ENCODE results near the gene SMARCAL1. TPM values are rescaled to one million over a fixed set of nuclear protein-coding genes. Genes with fewer than 3 reads are reported as not detected.
A peak's percentile ranks its signal among the peaks of the same experiment; 100 is the strongest.

SMARCAL1 gene
- total RNA-seq (2022) (24.6 and 25.4 TPM in 2 replicates), Bru-seq, nascent RNA (percentile 64 among the genes with signal in this experiment), BruChase-seq, experiment 1, labeled RNA remaining after a 6-hour chase (percentile 62 among the genes with signal in this experiment), BruChase-seq, experiment 2, labeled RNA remaining after a 2-hour chase (percentile 62 among the genes with signal in this experiment)
- long read RNA-seq, transcript SMARCAL1-202 (18 exons, 3,056 nt) = major isoform, 5 of 53 reads
- long read RNA-seq, transcript SMARCAL1-201 (18 exons, 3,271 nt) = major isoform, 5 of 53 reads
- long read RNA-seq, partial matches to known transcripts = 34 of 53 reads
- long read RNA-seq, other reads (novel, unspliced or antisense) = 9 of 53 reads

DNA sequence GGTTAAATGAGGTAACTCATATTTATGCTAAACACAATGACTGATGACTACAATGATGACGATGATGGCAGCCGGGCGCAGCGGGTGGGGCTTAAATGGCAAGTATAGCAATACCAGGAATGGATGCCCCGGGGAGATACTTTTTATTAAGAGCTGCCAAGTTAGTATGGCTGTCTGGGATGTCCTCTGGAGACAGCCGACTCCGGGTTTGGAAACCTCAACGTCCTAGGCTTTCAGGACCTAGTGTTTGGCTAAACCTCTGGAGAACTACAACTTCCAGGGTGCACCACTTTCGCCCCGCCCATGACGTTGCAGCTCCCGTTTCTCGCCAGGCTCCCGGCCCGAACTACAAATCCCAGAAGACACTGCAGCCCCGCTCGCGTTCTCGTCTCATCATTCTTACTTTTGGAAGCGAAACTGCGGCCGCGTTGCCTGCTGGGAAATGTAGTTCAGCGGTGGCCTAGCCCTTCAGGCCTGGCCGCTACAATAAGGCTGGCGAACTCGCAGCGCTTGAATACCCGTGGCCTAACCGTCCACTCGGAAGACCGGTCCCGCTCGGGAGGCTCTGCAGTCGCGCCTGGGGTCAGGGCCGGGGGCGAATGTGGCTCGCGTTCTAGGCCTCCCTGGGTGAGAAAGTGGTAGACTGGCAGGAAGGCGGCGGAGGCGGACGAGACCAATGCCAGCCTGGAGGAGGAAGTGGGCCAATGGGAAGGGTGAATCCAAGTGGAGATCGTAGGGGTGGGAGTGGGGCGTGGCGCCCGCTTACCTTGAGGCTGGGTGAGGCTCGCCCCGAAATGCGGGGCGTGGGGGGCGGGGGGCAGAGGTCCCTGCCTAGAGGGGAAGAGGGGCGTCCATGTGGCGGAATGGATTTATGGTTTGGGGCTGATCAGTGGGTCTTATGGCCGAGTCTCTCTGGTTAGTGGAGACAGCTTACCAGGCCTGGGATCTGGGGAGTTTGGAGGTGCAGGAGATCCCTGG, at the start of gene SMARCAL1:
Gene SMARCAL1 (plus strand): TSS at position 463 of the 978 bp plus-strand sequence. CDS start 2,221 bp downstream, outside the sequence.
- peaks cover 19% of the 10 kb centered on the region for H3K27me3 Mint-ChIP-seq (ENCODE audit: unreplicated experiment)
- peaks cover 8% of the 10 kb centered on the region for H3K4me1 Mint-ChIP-seq (ENCODE audit: low read depth, unreplicated experiment)
- TF ChIP-seq, protein P1, sequence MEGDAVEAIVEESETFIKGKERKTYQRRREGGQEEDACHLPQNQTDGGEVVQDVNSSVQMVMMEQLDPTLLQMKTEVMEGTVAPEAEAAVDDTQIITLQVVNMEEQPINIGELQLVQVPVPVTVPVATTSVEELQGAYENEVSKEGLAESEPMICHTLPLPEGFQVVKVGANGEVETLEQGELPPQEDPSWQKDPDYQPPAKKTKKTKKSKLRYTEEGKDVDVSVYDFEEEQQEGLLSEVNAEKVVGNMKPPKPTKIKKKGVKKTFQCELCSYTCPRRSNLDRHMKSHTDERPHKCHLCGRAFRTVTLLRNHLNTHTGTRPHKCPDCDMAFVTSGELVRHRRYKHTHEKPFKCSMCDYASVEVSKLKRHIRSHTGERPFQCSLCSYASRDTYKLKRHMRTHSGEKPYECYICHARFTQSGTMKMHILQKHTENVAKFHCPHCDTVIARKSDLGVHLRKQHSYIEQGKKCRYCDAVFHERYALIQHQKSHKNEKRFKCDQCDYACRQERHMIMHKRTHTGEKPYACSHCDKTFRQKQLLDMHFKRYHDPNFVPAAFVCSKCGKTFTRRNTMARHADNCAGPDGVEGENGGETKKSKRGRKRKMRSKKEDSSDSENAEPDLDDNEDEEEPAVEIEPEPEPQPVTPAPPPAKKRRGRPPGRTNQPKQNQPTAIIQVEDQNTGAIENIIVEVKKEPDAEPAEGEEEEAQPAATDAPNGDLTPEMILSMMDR (IDR thresholded peaks at IDR 0.05; ENCODE audit: unreplicated experiment) = no peak
- H3K9me3 Mint-ChIP-seq (ENCODE audit: low read depth, unreplicated experiment) = no peaks in the 10 kb centered on the region
- BruUV-seq (replicated peaks) = TSS peak; percentile 49
- CTCF ChIA-PET = interaction anchor here (0.6 to 0.9 kb wide), 3 partner anchors 9 to 1855 kb away, joined by 3 read pairs; no protein-coding TSS in a partner anchor
- H3K27ac Mint-ChIP-seq (ENCODE audit: unreplicated experiment) = peak within 1 kb of the TSS; percentile 91
- peaks cover 17% of the 10 kb centered on the region for H3K36me3 Mint-ChIP-seq (ENCODE audit: insufficient read depth, unreplicated experiment)
- intact Hi-C loops (cut with micrococcal nuclease; ENCODE audit: unreplicated experiment) = no loop called here
- H3K4me3 Mint-ChIP-seq (ENCODE audit: low read depth, unreplicated experiment) = peak within 1 kb of the TSS; percentile 94
- peak; percentile 97 for DNase-seq

DNA sequence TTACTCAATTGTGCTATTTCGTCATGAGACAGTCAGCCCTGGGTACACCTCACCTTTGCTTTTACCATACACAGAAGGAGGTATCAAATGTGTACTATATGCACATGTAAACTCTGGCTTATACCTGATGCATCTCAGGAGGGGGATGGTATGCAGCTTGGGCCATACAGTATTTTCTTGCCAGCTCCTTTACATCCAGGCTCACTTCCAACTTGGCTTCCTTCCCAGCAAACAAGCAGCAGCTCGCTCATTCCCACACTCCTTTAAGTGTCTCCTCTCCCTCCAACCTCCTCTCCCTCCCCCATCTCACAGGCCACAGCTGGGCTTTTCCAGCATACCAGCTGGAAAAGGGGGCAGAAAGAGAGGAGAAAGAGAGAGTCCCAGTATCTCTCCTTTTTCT, 49.6 kb upstream of the SMARCAL1 start:
- TF ChIP-seq, protein P1 (IDR thresholded peaks at IDR 0.05; ENCODE audit: unreplicated experiment) = no peak
- BruUV-seq (replicated peaks) = no TSS peak
- intact Hi-C loops (cut with micrococcal nuclease; ENCODE audit: unreplicated experiment) = no loop called here
- H3K27ac Mint-ChIP-seq (ENCODE audit: unreplicated experiment) = no peak overlapping the region
- no peaks in the 10 kb centered on the region for H3K9me3 Mint-ChIP-seq (ENCODE audit: low read depth, unreplicated experiment)
- no peaks in the 10 kb centered on the region for H3K36me3 Mint-ChIP-seq (ENCODE audit: insufficient read depth, unreplicated experiment)
- H3K4me3 Mint-ChIP-seq (ENCODE audit: low read depth, unreplicated experiment) = no peak overlapping the region
- DNase-seq = no peak
- CTCF ChIA-PET = no interaction called here
- H3K4me1 Mint-ChIP-seq (ENCODE audit: low read depth, unreplicated experiment) = no peaks in the 10 kb centered on the region
- H3K27me3 Mint-ChIP-seq (ENCODE audit: unreplicated experiment) = peaks cover 100% of the 10 kb centered on the region

DNA sequence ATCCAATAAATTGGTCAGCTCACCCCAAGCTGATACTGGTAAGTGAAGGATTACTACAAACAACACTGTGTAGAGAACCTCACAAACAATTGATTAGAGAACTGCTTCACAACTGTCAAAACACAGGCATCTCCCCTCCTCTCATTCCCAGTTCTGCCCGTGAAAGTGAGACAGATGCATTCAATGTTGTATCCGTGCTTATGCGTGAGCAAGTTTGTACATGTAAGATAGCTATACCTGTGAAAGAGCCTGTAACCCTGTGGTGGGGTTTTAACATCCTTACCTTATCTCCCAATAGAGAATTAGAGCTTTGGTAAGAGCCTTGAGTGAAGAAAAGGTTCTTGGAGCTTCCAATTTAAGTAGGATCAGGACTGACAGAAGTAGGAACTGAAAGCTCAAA, 49.1 kb upstream of the SMARCAL1 start:
- Mint-ChIP-seq H3K4me1 (ENCODE audit: low read depth, unreplicated experiment) (no peaks in the 10 kb centered on the region), H3K27me3 (ENCODE audit: unreplicated experiment) (peaks cover 100% of the 10 kb centered on the region), H3K9me3 (ENCODE audit: low read depth, unreplicated experiment) (no peaks in the 10 kb centered on the region), H3K36me3 (ENCODE audit: insufficient read depth, unreplicated experiment) (no peaks in the 10 kb centered on the region), H3K4me3 (ENCODE audit: low read depth, unreplicated experiment) (no peak overlapping the region), H3K27ac (ENCODE audit: unreplicated experiment) (no peak overlapping the region)
- intact Hi-C loops (cut with micrococcal nuclease; ENCODE audit: unreplicated experiment) = no loop called here
- no TSS peak for BruUV-seq (replicated peaks)
- TF ChIP-seq, protein P1 (IDR thresholded peaks at IDR 0.05; ENCODE audit: unreplicated experiment) = no peak
- DNase-seq = no peak
- CTCF ChIA-PET = interaction anchor here (0.5 kb wide), 1 partner anchor 17 kb away, joined by 3 read pairs; no protein-coding TSS in a partner anchor

DNA sequence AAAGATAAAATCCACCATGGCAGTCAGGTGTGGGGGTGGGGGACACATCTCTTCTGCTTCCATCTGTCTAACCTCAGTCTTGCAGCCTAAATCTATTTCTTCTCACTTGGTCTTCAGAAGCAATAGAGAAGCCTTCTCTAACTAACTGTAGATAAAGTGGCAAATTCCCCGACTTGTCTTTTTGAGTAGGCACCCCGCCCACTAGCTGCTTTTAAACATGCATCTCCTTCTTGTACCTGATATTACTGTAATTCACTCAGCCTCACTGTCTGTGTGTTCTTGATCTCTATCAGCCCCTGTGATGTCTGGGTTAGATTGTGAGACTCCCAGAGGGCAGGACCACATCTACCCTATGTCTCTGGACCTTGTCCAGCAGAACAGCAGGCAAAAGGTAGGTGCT, 46.8 kb upstream of the SMARCAL1 start:
- Mint-ChIP-seq H3K9me3 (ENCODE audit: low read depth, unreplicated experiment) (no peaks in the 10 kb centered on the region), H3K27ac (ENCODE audit: unreplicated experiment) (no peak overlapping the region), H3K4me1 (ENCODE audit: low read depth, unreplicated experiment) (peaks cover 1% of the 10 kb centered on the region), H3K4me3 (ENCODE audit: low read depth, unreplicated experiment) (no peak overlapping the region), H3K27me3 (ENCODE audit: unreplicated experiment) (peaks cover 100% of the 10 kb centered on the region), H3K36me3 (ENCODE audit: insufficient read depth, unreplicated experiment) (peaks cover 1% of the 10 kb centered on the region)
- TF ChIP-seq, protein P1 (IDR thresholded peaks at IDR 0.05; ENCODE audit: unreplicated experiment) = no peak
- BruUV-seq (replicated peaks) = no TSS peak
- DNase-seq = no peak
- CTCF ChIA-PET = interaction anchor here (1.3 kb wide), 1 partner anchor 16 kb away, joined by 3 read pairs; no protein-coding TSS in a partner anchor
- intact Hi-C loops (cut with micrococcal nuclease; ENCODE audit: unreplicated experiment) = no loop called here

All from Calu3 (cell line).